GM19023 (cell line): ENCODE data around the gene C15orf40.
"Not testable (repeated sequence)": the region's sequence is repeated elsewhere in the genome, so short reads cannot be mapped to it uniquely, and the experiment has no call there.

ENCODE experiments used
- ATAC-seq: cut with Tn5 transposase; IDR thresholded peaks from one replicate; pipeline ENCODE4 v1.9.1; 2021; ENCODE audit warnings: mild to moderate bottlenecking, moderate library complexity; ENCODE audit not compliant: unreplicated experiment

C15orf40 gene

DNA sequence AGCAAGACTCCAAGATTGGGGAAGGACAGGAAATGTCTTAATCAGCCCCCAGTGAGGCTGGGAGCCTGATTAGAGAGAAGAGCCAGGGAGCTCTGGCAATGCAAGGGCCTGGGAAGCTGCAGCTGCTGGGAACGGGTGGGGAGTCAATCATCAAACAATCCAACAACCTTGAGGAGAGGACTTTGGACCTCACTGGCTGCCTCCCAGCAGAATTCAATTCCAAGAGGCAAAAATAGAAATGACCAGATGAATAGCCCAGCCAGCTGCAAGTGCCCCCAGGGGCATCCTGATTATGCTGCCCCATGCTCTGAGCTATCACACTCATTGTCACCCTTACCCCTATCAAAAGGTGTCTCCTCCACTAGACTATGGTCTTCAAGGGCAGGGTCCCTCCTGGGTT is 52.8 kb downstream of the C15orf40 start:
- ATAC-seq: no peak

DNA sequence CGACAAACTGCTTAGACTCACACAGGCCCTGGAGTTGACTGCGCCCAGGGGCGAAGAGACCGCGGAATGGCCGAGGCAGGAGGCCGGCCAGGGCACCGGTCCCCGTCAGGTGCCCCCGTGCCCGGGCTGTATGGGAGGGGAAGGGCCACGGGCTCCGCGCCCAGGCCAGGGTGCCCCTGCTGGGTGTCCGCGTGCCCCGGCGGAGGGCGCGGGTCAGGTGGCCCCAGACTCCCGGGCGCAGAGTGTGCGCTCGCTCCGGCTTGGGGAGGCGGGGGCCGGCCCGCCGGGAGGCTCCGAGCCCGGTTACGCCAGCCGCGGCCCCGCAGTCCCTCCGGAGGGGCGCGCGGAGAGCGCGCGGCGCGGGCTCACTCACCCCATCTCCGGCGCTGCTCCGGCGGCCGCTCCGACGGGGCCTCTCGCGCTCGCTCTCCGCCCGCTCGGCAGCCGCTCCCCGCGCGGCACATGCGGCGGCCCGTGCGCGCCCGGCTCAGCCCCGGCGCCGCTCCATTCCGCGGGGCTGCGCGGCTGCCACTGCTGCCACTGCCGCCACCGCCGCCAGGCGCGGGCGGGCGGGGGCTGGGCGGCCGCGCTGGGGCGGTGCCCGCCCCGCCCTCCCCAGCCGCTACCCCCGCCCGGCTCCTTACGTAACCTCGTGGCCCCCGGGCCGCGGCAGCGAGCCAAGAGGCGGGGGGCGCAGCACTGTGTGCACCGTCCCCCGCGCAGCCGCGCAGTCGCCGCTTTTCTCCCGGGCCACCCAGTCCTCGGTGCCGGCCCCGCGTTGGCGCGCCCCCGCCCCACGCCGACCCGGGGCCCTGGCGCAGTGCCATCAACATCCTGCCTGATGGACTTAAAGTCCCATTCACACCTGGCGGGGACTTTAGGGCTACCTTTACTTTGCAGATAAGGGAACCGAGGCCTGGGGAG is 59.0 kb downstream of the C15orf40 start, which contains the start of gene HOMER2:
HOMER2 (minus strand) TSS at position 563 of the 924 bp plus-strand sequence; CDS start at position 378, 185 bp downstream.
- ATAC-seq: no peak

DNA sequence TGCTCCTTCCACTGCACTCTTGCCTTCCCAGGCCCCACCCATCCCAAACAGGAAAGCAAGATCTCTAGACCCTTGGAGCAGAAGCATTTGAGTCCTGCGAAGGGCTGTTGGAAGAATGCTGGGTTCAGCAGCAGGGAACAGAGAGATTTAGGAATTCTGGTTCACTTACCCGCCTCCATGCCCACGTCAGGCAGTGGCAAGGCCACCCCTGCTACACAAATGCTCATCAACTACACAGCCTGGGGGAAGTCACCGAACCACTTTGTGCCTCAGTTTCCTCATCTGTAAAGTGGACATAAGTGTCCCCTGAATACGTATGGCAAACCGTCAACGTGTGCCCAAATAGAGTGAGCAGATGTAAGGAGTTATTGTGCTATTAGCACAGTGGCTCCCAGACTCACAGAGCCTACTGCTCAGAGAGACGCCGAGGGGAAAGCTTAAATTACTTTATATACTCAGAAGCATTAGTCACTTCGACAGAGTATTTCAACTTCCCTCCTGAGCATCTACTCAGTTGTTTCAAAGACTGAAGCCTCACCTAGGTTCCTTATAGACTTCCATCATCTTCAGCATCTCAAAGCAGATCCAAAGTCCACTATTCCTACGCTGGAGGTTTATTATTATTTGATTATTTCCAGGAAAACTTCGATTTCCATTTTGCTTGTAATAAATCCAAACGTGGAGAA is 59.8 kb downstream of the C15orf40 start:
- ATAC-seq: no peak

DNA sequence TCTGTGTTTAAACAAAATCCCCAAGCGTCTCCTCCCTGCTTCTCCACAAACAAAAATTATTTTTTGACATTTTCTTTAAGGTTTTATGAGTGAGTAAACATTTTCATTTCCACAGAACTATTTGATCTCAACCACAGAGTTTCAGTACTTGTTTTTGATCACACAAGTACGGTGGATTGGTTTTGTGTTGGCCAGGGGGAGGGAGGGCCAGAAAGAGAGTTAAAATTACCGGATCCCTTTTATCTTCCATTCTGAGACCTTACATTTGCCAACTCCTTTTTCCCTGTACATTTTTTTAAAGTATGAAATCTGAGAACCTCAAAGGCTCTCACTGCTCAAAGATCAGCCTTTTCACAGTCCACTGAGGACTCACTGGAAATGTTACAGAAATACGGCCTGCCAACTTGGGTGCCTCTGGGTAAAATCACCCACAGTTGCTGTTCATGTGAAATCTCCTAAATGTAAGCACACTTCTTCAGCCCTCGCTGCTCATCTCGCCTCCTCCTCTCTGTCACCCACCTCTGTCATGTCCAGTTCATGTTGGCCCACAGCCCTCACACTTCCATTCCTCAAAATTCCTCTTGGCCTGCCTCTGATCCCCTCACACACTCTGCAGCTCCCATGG is 60.6 kb downstream of the C15orf40 start:
- no peak for ATAC-seq

DNA sequence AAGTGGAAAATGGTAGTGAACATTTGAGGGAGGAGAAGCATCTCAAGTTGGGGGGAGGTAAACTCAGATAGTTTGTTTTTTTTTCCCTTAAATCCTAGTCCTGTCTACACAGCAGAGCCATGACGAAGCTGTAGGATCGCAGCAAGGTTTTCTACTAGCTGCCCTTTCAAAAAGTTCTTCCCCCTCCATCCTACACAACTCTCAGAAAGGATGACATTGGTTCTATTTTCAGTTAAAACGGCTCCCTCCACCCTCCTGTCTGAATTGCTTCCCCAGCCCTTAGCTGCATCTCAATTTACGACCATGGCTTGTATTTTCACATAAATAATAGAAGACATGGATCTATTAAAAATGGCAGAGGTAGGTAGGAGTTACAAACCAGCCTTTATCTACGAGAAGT is 61.1 kb downstream of the C15orf40 start:
- no peak for ATAC-seq

DNA sequence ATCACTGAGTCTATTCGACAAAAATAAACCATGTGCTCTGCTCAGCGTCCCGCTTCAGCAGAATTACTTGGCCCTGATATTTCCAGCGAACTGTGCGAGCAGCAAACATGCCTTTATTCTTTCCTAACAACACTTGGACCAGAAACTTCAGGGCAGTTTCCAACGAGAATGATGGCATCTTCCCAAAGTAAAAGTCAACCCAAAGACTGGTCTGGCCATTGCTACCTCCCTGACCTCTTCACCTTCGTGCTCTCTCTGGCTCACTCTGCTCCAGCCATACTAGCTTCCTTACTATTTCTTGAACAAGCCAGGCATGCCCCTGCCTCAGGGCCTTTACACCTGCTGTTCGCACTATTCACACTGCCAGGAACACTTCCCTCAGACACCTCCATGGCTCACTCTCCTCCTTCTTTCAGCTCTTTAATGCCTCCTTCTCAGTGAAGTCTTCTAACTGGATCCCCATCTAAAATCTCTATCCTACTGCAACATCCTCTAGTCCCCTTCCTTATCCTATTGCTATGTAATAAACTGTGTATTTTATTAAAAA is 65.2 kb downstream of the C15orf40 start:
- ATAC-seq: no peak

DNA sequence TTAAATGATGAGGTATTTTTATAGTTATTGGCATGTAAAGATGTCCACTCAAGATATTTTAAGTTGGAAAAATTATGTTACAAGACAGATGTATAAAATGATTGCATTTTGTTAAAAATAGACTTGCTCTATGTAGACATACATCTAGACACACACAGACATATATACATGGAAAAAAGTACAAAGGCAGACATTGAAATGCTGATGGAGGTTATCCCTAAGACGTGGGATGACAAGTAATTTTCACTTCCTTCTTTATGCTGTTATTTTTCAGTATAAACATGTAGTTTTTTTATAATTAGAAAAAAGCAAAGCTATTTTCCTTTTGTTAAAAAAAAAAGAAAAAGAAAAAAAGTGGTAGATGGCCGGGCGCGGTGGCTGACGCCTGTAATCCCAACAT is 66.1 kb downstream of the C15orf40 start:
- no peak for ATAC-seq

DNA sequence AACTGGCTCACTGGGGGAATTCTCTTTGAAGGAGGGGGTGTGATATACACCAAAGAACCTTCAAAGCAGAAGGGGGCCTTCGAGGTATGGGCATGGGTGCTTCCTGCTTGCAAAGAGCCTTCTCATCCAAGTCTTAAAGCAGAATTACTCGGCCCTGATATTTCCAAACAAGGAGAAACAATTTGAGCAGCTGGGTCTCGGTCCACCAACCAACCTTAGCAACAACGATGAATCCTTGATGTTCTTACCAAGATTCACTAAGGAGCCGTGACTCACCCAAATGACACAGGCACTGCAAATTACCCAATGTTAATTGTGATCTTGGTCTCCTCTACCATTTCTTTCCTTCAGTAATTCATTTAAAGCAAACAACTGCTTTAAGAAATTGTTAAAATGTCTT is 66.6 kb downstream of the C15orf40 start:
- ATAC-seq: no peak

DNA sequence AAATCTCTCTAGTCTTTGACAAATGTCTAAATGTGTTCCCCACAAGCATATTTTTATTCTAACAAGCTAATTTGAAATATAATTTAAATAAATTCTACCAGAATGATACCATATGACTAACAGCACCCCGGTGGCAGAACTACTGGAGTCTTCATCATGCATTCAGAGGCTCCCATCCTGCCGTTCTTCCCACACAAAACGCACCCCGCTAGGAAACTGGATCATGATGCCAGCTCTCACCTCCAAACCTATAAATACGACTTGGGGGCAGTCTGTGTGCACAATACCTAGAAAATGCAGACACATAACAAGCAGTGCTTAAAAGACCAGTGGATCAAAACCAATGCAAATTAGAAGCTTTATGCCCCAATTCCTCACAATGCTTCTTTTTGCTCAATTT is 67.4 kb downstream of the C15orf40 start:
- no peak for ATAC-seq

DNA sequence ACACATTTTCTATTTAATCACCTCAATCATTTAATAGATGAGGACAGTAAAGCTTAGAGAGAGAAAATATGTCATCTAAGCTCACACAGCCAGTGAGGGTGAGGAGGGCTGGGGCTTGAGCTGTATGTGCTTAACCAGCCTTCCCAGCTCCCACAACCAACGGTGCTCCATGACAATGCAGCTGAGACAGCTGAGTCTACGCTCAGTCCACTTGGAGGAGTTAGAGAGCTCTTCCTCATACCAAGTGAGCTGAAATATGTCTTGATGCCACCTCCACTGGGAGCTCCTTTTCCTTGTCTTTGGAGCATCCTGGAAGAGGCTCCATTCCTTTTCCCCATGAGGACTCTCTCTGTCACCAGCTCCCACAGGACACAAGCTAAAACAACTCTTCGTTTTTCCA is 68.3 kb downstream of the C15orf40 start:
- ATAC-seq: no peak

DNA sequence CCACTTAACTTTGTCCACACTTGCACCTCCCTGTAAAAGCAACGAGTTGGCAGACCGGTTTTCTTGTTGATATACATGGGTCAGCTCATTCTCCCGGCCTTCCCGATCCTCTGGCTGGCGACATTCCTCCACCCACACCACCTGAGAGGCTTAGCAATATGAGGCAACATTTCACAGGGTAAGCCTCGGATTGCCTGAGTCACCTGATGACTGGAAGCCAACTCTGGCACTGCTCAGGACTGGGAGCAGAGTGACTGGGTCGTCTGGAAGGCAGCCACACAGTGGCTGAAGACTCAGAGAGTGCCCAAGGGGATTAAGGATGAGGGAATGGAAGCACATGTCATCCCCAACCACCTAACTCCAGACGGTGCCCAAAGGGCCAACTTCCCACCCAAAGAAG is 68.7 kb downstream of the C15orf40 start:
- ATAC-seq: no peak

DNA sequence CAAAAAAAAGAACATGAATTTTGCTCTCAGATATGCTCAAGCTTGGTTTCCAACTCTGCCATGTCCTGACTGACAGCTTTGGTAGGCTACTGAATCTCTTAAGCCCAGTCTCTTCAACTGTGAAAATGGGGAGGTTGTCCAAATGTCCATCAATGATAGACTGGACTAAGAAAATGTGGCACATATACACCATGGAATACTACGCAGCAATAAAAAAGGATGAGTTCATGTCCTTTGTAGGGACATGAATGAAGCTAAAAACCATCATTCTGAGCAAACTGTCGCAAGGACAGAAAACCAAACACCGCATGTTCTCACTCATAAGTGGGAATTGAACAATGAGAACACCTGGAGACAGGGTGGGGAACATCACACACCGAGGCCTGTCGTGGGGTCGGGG is 71.8 kb downstream of the C15orf40 start:
- not testable (repeated sequence) for ATAC-seq
